ENCODE data around the gene BPIFA1. TPM values are rescaled to one million over a fixed set of nuclear protein-coding genes. Genes with fewer than 3 reads are reported as not detected.

BPIFA1 gene
- total RNA-seq, 6 experiments from 2014 or later = not detected

- Histone ChIP-seq H3K9me3 (no peaks in the 10 kb centered on the region), H3K36me3 (no peaks in the 10 kb centered on the region), H3K4me3 (no peak overlapping the region), H3K4me1 (no peaks in the 10 kb centered on the region), H3K27me3 (no peaks in the 10 kb centered on the region), H3K27ac (no peak overlapping the region)
- intact Hi-C loops (cut with DNase I) = no loop called here
- ATAC-seq (no peak), DNase-seq (peak in 1 of 3 donors; percentile 20)
- WGBS (ENCODE audit: insufficient coverage, low coverage, low lambda C conversion rate, missing lambda C conversion rate) = 72% methylated on average over 9 of the region's 12 CpGs
- no peak for TF ChIP-seq POLR2A (IDR thresholded peaks at IDR 0.05)
- no peak for TF ChIP-seq CTCF (IDR thresholded peaks at IDR 0.05)
These were observed 40.7 kb downstream of the BPIFA1 start for GRCh38 chr20:33276303-33277113.

GRCh38 chr20:33277471-33278441 lies 42.0 kb downstream of the BPIFA1 start:
- ATAC-seq (peak in 3 of 4 donors; percentile 19 to 51 (median 20)), DNase-seq (peak in 1 of 3 donors; percentile 43)
- intact Hi-C loops (cut with DNase I) = no loop called here
- no peak for TF ChIP-seq CTCF (IDR thresholded peaks at IDR 0.05)
- TF ChIP-seq POLR2A (IDR thresholded peaks at IDR 0.05) = no peak
- H3K36me3 ChIP-seq = no peaks in the 10 kb centered on the region
- H3K4me1 ChIP-seq = no peaks in the 10 kb centered on the region
- no peaks in the 10 kb centered on the region for H3K27me3 ChIP-seq
- H3K4me3 ChIP-seq = no peak overlapping the region
- WGBS (ENCODE audit: insufficient coverage, low coverage, low lambda C conversion rate, missing lambda C conversion rate) = 30% methylated on average over 11 of the region's 13 CpGs
- H3K27ac ChIP-seq = no peak overlapping the region
- no peaks in the 10 kb centered on the region for H3K9me3 ChIP-seq

- TF ChIP-seq CTCF (IDR thresholded peaks at IDR 0.05) = no peak
- no peak for TF ChIP-seq POLR2A (IDR thresholded peaks at IDR 0.05)
- H3K4me1 ChIP-seq = no peaks in the 10 kb centered on the region
- DNase-seq (peak in 1 of 3 donors; percentile 13), ATAC-seq (no peak)
- WGBS (ENCODE audit: insufficient coverage, low coverage, low lambda C conversion rate, missing lambda C conversion rate) = 17% methylated on average over 3 of the region's 3 CpGs
- intact Hi-C loops (cut with DNase I) = no loop called here
- no peaks in the 10 kb centered on the region for H3K9me3 ChIP-seq
- H3K4me3 ChIP-seq = no peak overlapping the region
- no peaks in the 10 kb centered on the region for H3K36me3 ChIP-seq
- H3K27me3 ChIP-seq = no peaks in the 10 kb centered on the region
- H3K27ac ChIP-seq = no peak overlapping the region
These were observed 42.9 kb downstream of the BPIFA1 start for GRCh38 chr20:33278700-33279099.

GRCh38 chr20:33279261-33279910 lies 43.6 kb downstream of the BPIFA1 start:
- H3K9me3 ChIP-seq = no peaks in the 10 kb centered on the region
- H3K27me3 ChIP-seq = no peaks in the 10 kb centered on the region
- no peaks in the 10 kb centered on the region for H3K36me3 ChIP-seq
- intact Hi-C loops (cut with DNase I) = no loop called here
- H3K27ac ChIP-seq = no peak overlapping the region
- DNase-seq (no peak), ATAC-seq (no peak)
- no peak overlapping the region for H3K4me3 ChIP-seq
- 43% methylated on average over 1 of the region's 6 CpGs for WGBS (ENCODE audit: insufficient coverage, low coverage, low lambda C conversion rate, missing lambda C conversion rate)
- H3K4me1 ChIP-seq = no peaks in the 10 kb centered on the region
- TF ChIP-seq POLR2A (IDR thresholded peaks at IDR 0.05) (no peak), CTCF (IDR thresholded peaks at IDR 0.05) (no peak)
